Heart left ventricle (tissue), 16 donors: ENCODE measurements around the gene PHTF1. TPM values are rescaled to one million over a fixed set of nuclear protein-coding genes. Genes with fewer than 3 reads are reported as not detected.

Experiments
- ATAC-seq, 4 donors: fragments of 200-7000 bp; cut with Tn5 transposase; one replicate each; pipeline ENCODE4 v1.9.1; 2020 to 2022; ENCODE audit warnings: moderate library complexity in 4 of 4, mild to moderate bottlenecking in 3 of 4, moderate number of reproducible peaks in 1 of 4
- DNase-seq, 5 donors: peaks; one replicate each; pipeline ENCODE4 v3.0.0-alpha.2; 2020
- H3K27ac ChIP-seq, 12 donors: fragments of 200-600 bp; sonication (generic) in 4 of 12; one replicate each; pipeline versions ENCODE4 v1.5.0 to v1.8.0; 2016 to 2022; ENCODE audit warnings: mild to moderate bottlenecking in 2 of 12
- H3K27me3 ChIP-seq, 9 donors: fragments of 200-600 bp; sonication (generic) in 2 of 9; one replicate each; pipeline versions ENCODE4 v1.5.1 to v1.8.0; 2016 to 2022; ENCODE audit warnings: mild to moderate bottlenecking in 3 of 9
- H3K36me3 ChIP-seq, 9 donors: fragments of 200-600 bp; sonication (generic) in 2 of 9; one replicate each; pipeline versions ENCODE4 v1.5.0 to v1.8.0; 2018 to 2022; ENCODE audit warnings: mild to moderate bottlenecking in 2 of 9
- H3K4me1 ChIP-seq, 12 donors: fragments of 200-600 bp; sonication (generic) in 4 of 12; one replicate each; pipeline versions ENCODE4 v1.5.0 to v1.8.0; 2016 to 2022; ENCODE audit warnings: mild to moderate bottlenecking in 3 of 12
- H3K4me3 ChIP-seq, 12 donors: fragments of 200-600 bp; sonication (generic) in 4 of 12; one replicate each; pipeline versions ENCODE4 v1.5.0 to v1.8.0; 2017 to 2022; ENCODE audit warnings: mild to moderate bottlenecking in 9 of 12, moderate library complexity in 4 of 12
- H3K9me3 ChIP-seq, 12 donors: fragments of 200-600 bp; sonication (generic) in 4 of 12; one replicate each; pipeline versions ENCODE4 v1.5.0 to v1.8.0; 2016 to 2022; ENCODE audit warnings: mild to moderate bottlenecking in 1 of 12
- CTCF ChIP-seq, 12 donors: fragments of 200-600 bp; sonication (generic) in 4 of 12; IDR thresholded peaks; one replicate each; pipeline versions ENCODE4 v1.5.0 to v1.8.0; 2018 to 2022; ENCODE audit warnings: antibody characterized with exemption in 12 of 12, mild to moderate bottlenecking in 5 of 12
- POLR2A ChIP-seq, 2 donors: fragments of 450-650 bp; IDR thresholded peaks; one replicate each; pipeline ENCODE4 v1.6.1; 2017; ENCODE audit warnings: antibody characterized with exemption in 2 of 2, mild to moderate bottlenecking in 2 of 2, moderate library complexity in 2 of 2
- WGBS, 4 donors: extraction: QIAGEN DNeasy Blood & Tissue Kit in 2 of 4; methylation state at CpG; one replicate each; pipeline versions ENCODE4 v1.1.5 to v1.1.7; 2013 to 2018; 5-methylcytosine and 5-hydroxymethylcytosine counted together
- intact Hi-C, 10 donors: fragments of 100-400 bp; cut with DNase I; formaldehyde crosslinking; loops; one replicate each; pipeline versions ENCODE4 v1.11.1 to v1.14.2; 2022
- polyA plus RNA-seq, 2 donors: library from polyadenylated mRNA; stranded (reverse); fragments of 200-250 nt; gene quantifications; one replicate each; pipeline ENCODE4 v1.2.3, GENCODE V29; 2013
- total RNA-seq, 9 donors: library from RNA; depleted of rRNA in 2 of 9; stranded (reverse); fragments of >200 nt in 2 of 9; fragmentation: NEBNext Ultra II Directional in 3 of 9; extraction: Animal tissue kit (Norgen Biotek cat#: 25700) in 3 of 9; gene quantifications; one replicate each; pipeline versions ENCODE4 v1.1.0 to v1.2.4, GENCODE V29; 2016 to 2023
- donor health status: ischemic (EF 13 %, LVEDD 7.1; RV severe dilation, severe dysfunction).
- donor health status: healthy with polysubstance abuse.
- donor health status: DM: no; HTN: yes; CAD: no.
- donor health status: DM: no; HTN: no; CAD: no.
- donor health status: ischemic (EF 25% LVEDD 6.9; RV normal size, moderate dysfunction).
- donor health status: ischemic (EF 25% LVEDD 5.7; RV mildly dilated, moderate dysfunction).
- donor health status: healthy.
- donor health status: DM: yes; HTN: yes; CAD: no.
- donor health status: ischemic (EF 35%, LVEDD 5.7; RV mildly dilated, moderate dysfunction).
- donor health status: nonischemic (EF 11% LVEDD 7.7; RV severe dilation, severe dysfunction).
- donor health status: DM: yes; HTN: yes; CAD: no.
- donor health status: PGD.
- donor health status: ischemic (EF 29% LVEDD 5.4; RV normal size, mild dysfunction).
- donor health status: nonischemic (EF 23%, LVEDD 6.1; RV moderate dilation, normal function).

The PHTF1 gene
- total and polyA plus RNA-seq, 11 donors = 3.2 to 19.7 (median 11.9) TPM

GRCh38 chr1:113663165-113663951, 95.9 kb downstream of the PHTF1 start:
- intact Hi-C loops = no loop called here
- Histone ChIP-seq H3K36me3 (peaks cover 0 to 14% (median 0%) of the 10 kb centered on the region in 9 donors), H3K27ac (no peak overlapping the region)

GRCh38 chr1:113662101-113662500, 97.2 kb downstream of the PHTF1 start:
- H3K9me3 ChIP-seq = no peaks in the 10 kb centered on the region
- peaks cover 0 to 14% (median 0%) of the 10 kb centered on the region in 9 donors for H3K36me3 ChIP-seq
- H3K27me3 ChIP-seq = no peaks in the 10 kb centered on the region
- no peak overlapping the region for H3K4me3 ChIP-seq
- intact Hi-C loops = no loop called here
- ATAC-seq (no peak), DNase-seq (no peak)
- 92 to 96% (median 94%) methylated on average over 1 of the region's 1 CpG for WGBS, 4 donors
- peaks cover 0 to 15% (median 2%) of the 10 kb centered on the region in 12 donors for H3K4me1 ChIP-seq
- H3K27ac ChIP-seq = no peak overlapping the region
- no peak for TF ChIP-seq POLR2A (IDR thresholded peaks at IDR 0.05)
- TF ChIP-seq CTCF (IDR thresholded peaks at IDR 0.05) = no peak

More at GRCh38 chr1:113663165-113663951, 95.9 kb downstream of the PHTF1 start:
- 89 to 92% (median 91%) methylated on average over 5 of the region's 5 CpGs for WGBS, 4 donors
- H3K9me3 ChIP-seq = no peaks in the 10 kb centered on the region
- DNase-seq (no peak), ATAC-seq (no peak)
- H3K4me1 ChIP-seq = peaks cover 0 to 8% (median 1%) of the 10 kb centered on the region in 12 donors
- no peak overlapping the region for H3K4me3 ChIP-seq
- TF ChIP-seq CTCF (IDR thresholded peaks at IDR 0.05) (no peak), POLR2A (IDR thresholded peaks at IDR 0.05) (no peak)
- H3K27me3 ChIP-seq = no peaks in the 10 kb centered on the region

GRCh38 chr1:113660088-113660487, 99.2 kb downstream of the PHTF1 start:
- intact Hi-C loops = no loop called here
- TF ChIP-seq CTCF (IDR thresholded peaks at IDR 0.05) (no peak), POLR2A (IDR thresholded peaks at IDR 0.05) (no peak)
- 59 to 64% (median 60%) methylated on average over 3 of the region's 3 CpGs for WGBS, 4 donors
- peaks cover 0 to 11% (median 0%) of the 10 kb centered on the region in 9 donors for H3K36me3 ChIP-seq
- H3K4me3 ChIP-seq = no peak overlapping the region
- H3K9me3 ChIP-seq = no peaks in the 10 kb centered on the region
- no peak overlapping the region for H3K27ac ChIP-seq
- peaks cover 0 to 16% (median 2%) of the 10 kb centered on the region in 12 donors for H3K4me1 ChIP-seq
- peak in 1 of 5 donors; percentile 24 for DNase-seq
- H3K27me3 ChIP-seq = no peaks in the 10 kb centered on the region
- peak in 1 of 4 donors; percentile 29 for ATAC-seq

GRCh38 chr1:113659556-113659955, 99.7 kb downstream of the PHTF1 start:
- TF ChIP-seq CTCF (IDR thresholded peaks at IDR 0.05) (no peak), POLR2A (IDR thresholded peaks at IDR 0.05) (no peak)
- Histone ChIP-seq H3K9me3 (no peaks in the 10 kb centered on the region), H3K36me3 (peaks cover 0 to 15% (median 0%) of the 10 kb centered on the region in 9 donors), H3K27me3 (no peaks in the 10 kb centered on the region), H3K4me3 (no peak overlapping the region), H3K4me1 (peaks cover 0 to 16% (median 2%) of the 10 kb centered on the region in 12 donors), H3K27ac (no peak overlapping the region)
- ATAC-seq = no peak
- no peak for DNase-seq
- WGBS, 4 donors = 89 to 93% (median 92%) methylated on average over 4 of the region's 4 CpGs
- intact Hi-C loops = no loop called here
